GM12878 (cell line): ENCODE measurements around the gene SARS1. TPM values are rescaled to one million over a fixed set of nuclear protein-coding genes. Genes with fewer than 3 reads are reported as not detected.

ENCODE experiments used
- ATAC-seq: fragments of 200-7000 bp; cut with Tn5 transposase; 3 replicates; pipeline ENCODE4 v1.9.1; 2020; ENCODE audit warnings: mild to moderate bottlenecking, moderate library complexity
- BruUV-seq: library from RNA; stranded (reverse); fragments of 400-500 nt; replicated peaks from 2 replicates; lab custom pipeline; 2021; lab: Mats Ljungman, UMichigan
- CTCF ChIA-PET: fragments of 300-600 bp; sonication (Branson Sonifier 250); formaldehyde crosslinking; extraction: SDS; loops from one replicate; lab custom pipeline; 2021; ENCODE audit warnings: inconsistent platforms; lab: Yijun Ruan, JAX
- POLR2A ChIA-PET: fragments of 350-600 bp; formaldehyde crosslinking; extraction: SDS; loops from one replicate; lab custom pipeline; 2021; ENCODE audit warnings: inconsistent platforms; lab: Charles Lee
- RAD21 ChIA-PET: fragments of 300-600 bp; sonication (Branson Sonifier 250); formaldehyde crosslinking; loops from one replicate; lab custom pipeline; 2023; ENCODE audit warnings: antibody characterized with exemption; ENCODE audit not compliant: unreplicated experiment; lab: Charles Lee
- SMC1A ChIA-PET: fragments of 300-600 bp; sonication (Branson Sonifier 250); formaldehyde crosslinking; loops from one replicate; lab custom pipeline; 2023; ENCODE audit not compliant: unreplicated experiment, uncharacterized antibody; lab: Charles Lee
- DNase-seq: peaks from one replicate; pipeline ENCODE4 v3.0.0-alpha.2; 2011; ENCODE audit warnings: low read depth, low spot score
- FAIRE-seq: peaks from 3 replicates; lab custom pipeline; 2011; peaks lifted over from hg19 to GRCh38; lab: Jason Lieb, UNC
- H2AFZ ChIP-seq: 2 replicates; pipeline ENCODE4 v1.6.0; 2011; ENCODE audit warnings: low read depth, low read length, control low read depth; ENCODE audit not compliant: control insufficient read depth
- H3K27ac ChIP-seq: 2 replicates; pipeline ENCODE4 v1.5.1; 2011; ENCODE audit warnings: control low read depth; ENCODE audit not compliant: control insufficient read depth, insufficient read depth
- H3K27me3 ChIP-seq, 2 experiments: replicated peaks in 1 of 2; 2 replicates each; pipeline versions ENCODE4 v1.6.0 to v1.6.1; 2011; ENCODE audit warnings: low read length in 1 of 2; ENCODE audit not compliant: control insufficient read depth in 2 of 2, insufficient read depth in 2 of 2
- H3K36me3 ChIP-seq, 2 experiments: 2 replicates each; pipeline ENCODE4 v1.5.1; 2011; ENCODE audit warnings: low read length in 1 of 2; ENCODE audit not compliant: control insufficient read depth in 2 of 2, insufficient read depth in 2 of 2
- H3K4me1 ChIP-seq: 2 replicates; pipeline ENCODE4 v1.6.1; 2011; ENCODE audit warnings: mild to moderate bottlenecking, low read length, moderate library complexity, mixed read lengths; ENCODE audit not compliant: control insufficient read depth, insufficient read depth
- H3K4me2 ChIP-seq: 2 replicates; pipeline ENCODE4 v1.6.0; 2011; ENCODE audit warnings: control low read depth; ENCODE audit not compliant: control insufficient read depth, insufficient read depth
- H3K4me3 ChIP-seq: fragments of 200-600 bp; sonication (generic); 2 replicates; pipeline ENCODE4 v1.5.1; 2016
- H3K79me2 ChIP-seq: 2 replicates; pipeline ENCODE4 v1.6.0; 2011; ENCODE audit warnings: low read length; ENCODE audit not compliant: control insufficient read depth, insufficient read depth
- H3K9ac ChIP-seq: 2 replicates; pipeline ENCODE4 v1.8.0; 2011; ENCODE audit warnings: low read length, control low read depth, mixed read lengths; ENCODE audit not compliant: control insufficient read depth, insufficient read depth
- H3K9me3 ChIP-seq: replicated peaks from 3 replicates; pipeline ENCODE4 v1.5.1; 2011; ENCODE audit warnings: mild to moderate bottlenecking, low read length; ENCODE audit not compliant: control insufficient read depth, insufficient read depth
- H4K20me1 ChIP-seq: 2 replicates; pipeline ENCODE4 v1.6.0; 2011; ENCODE audit not compliant: control insufficient read depth, insufficient read depth
- BCLAF1 ChIP-seq: fragments of 450-650 bp; IDR thresholded peaks from 2 replicates; pipeline ENCODE4 v1.6.1; 2017; ENCODE audit warnings: antibody characterized with exemption, mild to moderate bottlenecking, moderate library complexity
- DPF2 ChIP-seq: fragments of 450-650 bp; IDR thresholded peaks from 2 replicates; pipeline ENCODE4 v1.6.1; 2017; ENCODE audit warnings: mild to moderate bottlenecking
- FOS ChIP-seq: IDR thresholded peaks from 3 replicates; pipeline ENCODE4 v1.6.1; 2011; ENCODE audit warnings: borderline replicate concordance; ENCODE audit not compliant: insufficient read length; ENCODE audit errors: extremely low read depth
- IRF4 ChIP-seq: IDR thresholded peaks from 2 replicates; pipeline ENCODE4 v1.6.1; 2011; ENCODE audit warnings: low read depth, low read length
- RAD51 ChIP-seq: fragments of 450-650 bp; IDR thresholded peaks from 2 replicates; pipeline ENCODE4 v1.6.1; 2016; ENCODE audit warnings: moderate library complexity, mild to moderate bottlenecking, inconsistent platforms
- SREBF2 ChIP-seq: IDR thresholded peaks from 2 replicates; pipeline ENCODE4 v1.6.1; 2012; ENCODE audit warnings: mild to moderate bottlenecking, low read length
- TAF1 ChIP-seq: IDR thresholded peaks from 2 replicates; pipeline ENCODE4 v1.6.1; 2011; ENCODE audit warnings: mild to moderate bottlenecking, low read depth, low read length, borderline replicate concordance
- ZNF384 ChIP-seq: IDR thresholded peaks from 2 replicates; pipeline ENCODE4 v1.6.1; 2012; ENCODE audit warnings: low read depth, mild to moderate bottlenecking, low read length, improper control_type of control experiment, borderline replicate concordance
- WGBS: methylation state at CpG from one replicate; pipeline ENCODE4 v1.1.6; 2016; ENCODE audit warnings: low lambda C conversion rate; ENCODE audit not compliant: insufficient replicate concordance, insufficient coverage; ENCODE audit errors: missing lambda C conversion rate; 5-methylcytosine and 5-hydroxymethylcytosine counted together
- in situ Hi-C: fragments of 300-500 bp; cut with MboI; formaldehyde crosslinking; loops from 9 replicates; pipeline ENCODE4 v1.14.3; 2018; ENCODE audit warnings: mixed read lengths
- intact Hi-C: fragments of 100-400 bp; cut with micrococcal nuclease; formaldehyde crosslinking; loops from one replicate; pipeline ENCODE4 v1.14.2; 2022; ENCODE audit not compliant: unreplicated experiment
- polyA plus RNA-seq, 11 experiments: library from polyadenylated mRNA; depleted of rRNA in 4 of 11; unstranded in 6 of 11; stranded (reverse) in 5 of 11; fragments of >200 nt; fragmentation: Nextera tagmentation in 4 of 11; fragmentation: Illumina TruSeq in 1 of 11; extraction: Ambion mirVana in 4 of 11; extraction: Trizol in 1 of 11; gene quantifications; 1 replicate in 1 of 11; 2 replicates in 10 of 11; pipeline versions ENCODE4 v1.2.1 to v1.2.3, GENCODE V29; 2011 to 2016; ENCODE audit warnings: inconsistent platforms in 2 of 11, missing spikeins in 2 of 11, low read depth in 1 of 11
- total RNA-seq, 4 experiments: library from RNA; depleted of rRNA in 3 of 4; stranded (reverse); fragments of >200 nt in 3 of 4; fragmentation: Illumina TruSeq in 1 of 4; extraction: Trizol in 1 of 4; gene quantifications; 2 replicates each; pipeline versions ENCODE4 v1.2.1 to v1.2.3, GENCODE V29; 2013 to 2021

SARS1 gene
- total and polyA plus RNA-seq, 10 of the 15 experiments (the other 5 are each of a cell fraction or from before 2014, with no cell fraction given) = 103 to 202 (median 138) TPM

GRCh38 chr1:109262231-109263055 lies 48.7 kb downstream of the SARS1 start (continued):
- TF ChIP-seq SREBF2 = no peak
- no peak for TF ChIP-seq ZNF384
- TF ChIP-seq RAD51 = no peak
- TF ChIP-seq TAF1 = no peak

GRCh38 chr1:109263234-109263596 lies 49.5 kb downstream of the SARS1 start:
- peak; percentile 32 for ATAC-seq
- POLR2A ChIA-PET = no interaction called here
- H3K36me3 ChIP-seq = no peaks in the 10 kb centered on the region
- no peak for DNase-seq
- no peak overlapping the region for H3K4me3 ChIP-seq
- H3K27ac ChIP-seq = no peak overlapping the region
- H4K20me1 ChIP-seq = no peaks in the 10 kb centered on the region
- no peak overlapping the region for H3K4me2 ChIP-seq
- no peaks in the 10 kb centered on the region for H3K79me2 ChIP-seq
- H3K4me1 ChIP-seq = no peaks in the 10 kb centered on the region
- TF ChIP-seq FOS = no peak
- no peak for TF ChIP-seq DPF2
- TF ChIP-seq BCLAF1 = no peak
- no peak for TF ChIP-seq RAD51
- no peak for TF ChIP-seq IRF4
- in situ Hi-C loops (loop anchor here (5.0 kb wide), 2 partner anchors 139 to 269 kb away; no protein-coding TSS in a partner anchor), intact Hi-C loops (loop anchor here (1.0 kb wide), 2 partner anchors 136 to 269 kb away; no protein-coding TSS in a partner anchor)
- no peaks in the 10 kb centered on the region for H3K27me3 ChIP-seq
- no peak for FAIRE-seq
- SMC1A ChIA-PET = interaction anchor here (0.9 kb wide), 1 partner anchor 285 kb away, joined by 3 read pairs; the partner anchor contains the start of gene GNAI3
- H2AFZ ChIP-seq = no peak overlapping the region
- H3K9me3 ChIP-seq = no peaks in the 10 kb centered on the region
- WGBS = 53% methylated on average over 12 of the region's 12 CpGs
- BruUV-seq = no TSS peak
- RAD21 ChIA-PET = interaction anchor here (0.8 to 1.4 kb wide), 2 partner anchors 137 to 268 kb away, joined by 3 to 6 read pairs; no protein-coding TSS in a partner anchor
- no peak overlapping the region for H3K9ac ChIP-seq
- CTCF ChIA-PET = interaction anchor here (1.0 to 4.6 kb wide), 7 partner anchors 10 to 269 kb away, joined by 3 to 45 read pairs (median 5); partner anchors contain the start of genes SARS1 and SORT1
